GM12892 (cell line): Measurements from ENCODE around the gene PDE8A.

Experiments used
- POLR2A ChIP-seq: IDR thresholded peaks from 2 replicates; pipeline ENCODE4 v1.6.1; 2011; ENCODE audit warnings: low read depth, low read length, control low read depth
- POLR2AphosphoS5 ChIP-seq: IDR thresholded peaks from 2 replicates; pipeline ENCODE4 v1.6.1; 2011; ENCODE audit warnings: low read depth, low read length, control low read depth

DNA sequence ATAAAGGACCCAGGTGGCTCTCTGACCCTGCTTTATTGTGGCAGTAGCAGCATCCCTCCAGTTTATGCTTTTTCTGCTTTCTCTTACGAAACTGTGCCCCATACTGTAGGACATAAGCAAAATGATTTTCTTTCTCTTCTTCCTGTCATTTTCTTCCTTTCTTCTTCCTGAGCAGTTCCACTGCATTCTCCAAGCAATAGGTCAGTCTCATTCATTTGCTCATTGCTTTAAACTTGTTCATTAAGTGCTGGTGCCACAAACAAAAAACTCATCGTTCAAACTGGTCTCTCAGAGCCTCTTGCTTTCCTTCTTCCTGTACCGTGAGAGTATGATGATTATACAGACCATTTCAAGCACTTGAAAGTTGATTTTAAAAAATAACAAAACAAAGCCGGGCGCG lies 66.8 kb downstream of the PDE8A start:
- TF ChIP-seq POLR2A (no peak), POLR2AphosphoS5 (no peak)
